GM19351 (cell line): ENCODE results near the gene FOXG1.

Experiments used
- ATAC-seq: cut with Tn5 transposase; IDR thresholded peaks from one replicate; pipeline ENCODE4 v1.9.1; 2021; ENCODE audit warnings: mild to moderate bottlenecking, moderate library complexity; ENCODE audit not compliant: unreplicated experiment

Gene FOXG1

DNA sequence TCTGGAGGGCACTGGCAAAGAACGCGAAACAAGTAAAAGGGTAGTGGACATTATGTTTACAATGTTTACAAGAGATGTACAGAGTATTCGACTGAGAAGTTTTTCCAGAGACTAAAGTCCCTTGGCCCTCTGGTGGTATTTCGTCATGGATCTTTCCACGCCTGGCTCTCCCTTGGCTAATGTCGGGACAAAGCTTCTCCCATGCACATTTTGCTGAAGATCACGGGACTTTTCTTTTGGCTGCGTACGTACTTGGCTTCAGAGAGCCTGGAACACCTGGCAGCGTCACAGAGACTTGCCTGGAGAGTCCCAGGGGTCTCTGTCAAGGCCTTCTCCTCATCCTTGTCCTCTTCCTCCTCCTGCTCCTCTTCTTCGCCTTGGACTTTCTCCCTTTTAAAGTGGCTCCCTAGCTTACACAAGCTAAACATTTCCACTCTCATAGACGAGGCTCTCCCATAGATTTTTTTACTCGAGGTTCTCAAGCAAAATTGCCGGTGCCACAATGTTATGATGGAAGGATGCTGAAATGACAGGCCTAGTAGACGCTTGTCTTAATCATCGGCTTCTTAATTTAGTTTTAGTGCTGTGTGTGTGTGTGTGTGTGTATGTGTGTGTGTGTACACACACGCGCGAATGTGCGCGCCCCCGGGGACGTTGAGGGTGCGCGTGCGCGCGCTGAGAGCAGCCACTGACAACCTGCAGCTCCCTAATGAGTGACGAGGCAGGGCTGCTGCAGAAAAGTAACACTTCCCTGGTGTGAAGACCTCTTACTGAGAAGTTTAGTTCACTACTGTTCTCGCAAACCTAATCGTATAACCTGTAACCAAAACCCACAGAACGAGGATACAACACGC, 4.9 kb upstream of the FOXG1 start:
- no peak for ATAC-seq

DNA sequence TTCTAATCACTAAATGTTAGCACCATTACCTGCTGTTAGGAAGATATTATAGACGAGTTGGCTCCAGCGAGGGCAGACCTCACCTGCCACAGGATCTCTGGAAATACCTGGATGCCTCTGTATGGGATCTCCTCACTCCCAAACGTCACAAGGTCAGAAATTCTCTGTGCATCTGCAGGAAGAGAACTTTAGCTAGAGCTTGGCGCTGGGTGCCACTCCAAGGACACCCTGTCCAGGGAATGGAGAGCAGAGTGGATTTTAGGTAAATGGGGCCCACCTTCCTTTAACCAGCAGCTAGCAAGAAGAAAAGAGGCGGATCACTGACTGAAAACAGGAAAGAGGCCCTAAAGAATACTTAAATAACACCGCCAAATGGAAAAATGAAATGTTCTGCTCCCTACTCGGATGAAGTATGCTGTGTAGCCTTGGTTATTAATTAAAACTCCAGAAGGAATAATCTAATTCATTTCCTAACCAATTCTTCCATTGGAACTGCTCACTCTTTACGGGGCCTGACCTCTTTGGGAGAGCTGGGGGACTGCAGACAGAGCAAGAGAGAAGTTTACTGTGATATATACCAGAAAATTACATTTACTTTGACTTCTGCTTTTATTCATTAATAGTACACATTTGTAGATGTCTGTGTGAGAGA, 4.2 kb upstream of the FOXG1 start:
- ATAC-seq: no peak

DNA sequence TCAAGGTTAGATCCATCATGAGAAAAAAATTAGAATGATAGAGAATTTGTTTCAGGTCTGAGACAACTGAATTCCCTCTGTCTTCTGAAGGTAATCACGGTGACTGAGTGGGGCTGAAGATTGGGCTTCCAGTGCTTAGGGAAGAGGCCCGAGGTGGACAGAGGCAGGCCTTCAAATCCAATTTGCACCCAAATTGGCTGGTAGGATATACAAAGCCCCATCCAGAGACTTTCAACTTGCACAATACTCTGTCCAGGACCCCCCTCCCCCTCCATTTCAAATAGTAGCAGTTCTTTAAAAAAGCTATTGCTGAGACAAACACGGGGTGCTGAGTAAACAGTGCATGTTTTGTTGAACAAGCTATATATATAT, 3.6 kb upstream of the FOXG1 start:
- no peak for ATAC-seq

DNA sequence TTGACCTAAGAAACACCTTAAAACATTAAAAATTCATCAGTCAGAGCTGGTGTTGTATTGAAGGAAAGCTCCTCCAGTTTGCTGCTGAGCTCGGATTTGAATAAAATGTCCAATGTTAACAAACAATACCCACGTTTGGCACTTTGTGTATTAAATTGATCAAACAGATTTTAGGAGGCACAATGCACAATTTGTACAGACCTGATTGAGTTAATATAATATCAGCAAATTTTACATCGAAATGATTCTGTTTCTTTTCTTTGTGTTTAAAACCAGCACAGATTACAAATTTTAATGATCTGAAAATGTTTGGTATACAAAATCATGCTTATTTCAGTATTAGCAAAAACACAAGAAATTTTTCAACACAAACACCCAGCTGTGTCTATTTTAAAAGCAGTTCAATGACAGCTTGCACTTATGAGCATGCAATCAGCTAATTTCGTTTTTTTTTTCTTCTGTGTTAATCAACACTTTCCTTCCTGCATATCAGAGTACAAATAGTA, 2.8 kb upstream of the FOXG1 start:
- no peak for ATAC-seq

DNA sequence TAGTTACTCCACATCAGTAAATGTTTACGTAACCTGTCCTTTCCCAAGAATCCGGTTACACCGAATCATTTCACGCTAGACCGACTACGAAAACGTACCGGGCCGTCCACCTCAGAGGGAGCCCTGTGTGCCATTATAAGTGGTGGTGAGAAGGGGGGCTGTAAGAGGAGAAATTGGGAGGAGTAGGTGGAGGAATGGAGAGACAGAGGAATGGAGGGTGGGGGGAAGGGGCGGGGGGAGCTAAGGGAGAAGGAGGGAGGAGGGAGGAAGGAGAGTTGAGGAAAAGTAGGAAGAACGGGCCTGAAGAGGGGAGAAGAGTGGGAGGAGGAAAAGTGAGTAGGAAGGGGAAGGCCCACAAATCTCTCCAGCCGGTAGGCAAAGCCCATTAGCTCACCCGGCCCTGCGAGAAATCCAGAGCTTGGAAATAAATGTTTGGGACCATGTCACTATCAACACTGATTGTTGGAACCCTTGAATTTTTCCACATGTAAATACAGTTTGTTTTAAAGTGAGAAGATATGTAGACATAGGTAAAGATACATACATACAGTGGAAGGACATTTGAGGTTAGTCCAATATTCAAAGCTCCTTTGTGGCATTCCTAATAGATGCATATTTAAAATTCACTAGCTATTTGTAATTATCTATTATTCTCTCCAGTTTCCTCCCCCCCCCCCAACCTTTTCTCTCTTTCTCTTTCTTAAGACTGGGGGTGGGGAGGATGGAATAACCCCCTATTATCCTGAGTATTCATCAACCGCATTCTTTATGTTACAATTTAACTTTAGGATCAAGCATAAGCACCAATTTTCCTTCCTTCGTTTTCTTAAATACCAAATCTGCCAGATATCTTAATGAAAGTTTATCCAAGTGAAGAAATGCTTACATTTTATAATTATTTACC, 2.1 kb upstream of the FOXG1 start:
- ATAC-seq: no peak

DNA sequence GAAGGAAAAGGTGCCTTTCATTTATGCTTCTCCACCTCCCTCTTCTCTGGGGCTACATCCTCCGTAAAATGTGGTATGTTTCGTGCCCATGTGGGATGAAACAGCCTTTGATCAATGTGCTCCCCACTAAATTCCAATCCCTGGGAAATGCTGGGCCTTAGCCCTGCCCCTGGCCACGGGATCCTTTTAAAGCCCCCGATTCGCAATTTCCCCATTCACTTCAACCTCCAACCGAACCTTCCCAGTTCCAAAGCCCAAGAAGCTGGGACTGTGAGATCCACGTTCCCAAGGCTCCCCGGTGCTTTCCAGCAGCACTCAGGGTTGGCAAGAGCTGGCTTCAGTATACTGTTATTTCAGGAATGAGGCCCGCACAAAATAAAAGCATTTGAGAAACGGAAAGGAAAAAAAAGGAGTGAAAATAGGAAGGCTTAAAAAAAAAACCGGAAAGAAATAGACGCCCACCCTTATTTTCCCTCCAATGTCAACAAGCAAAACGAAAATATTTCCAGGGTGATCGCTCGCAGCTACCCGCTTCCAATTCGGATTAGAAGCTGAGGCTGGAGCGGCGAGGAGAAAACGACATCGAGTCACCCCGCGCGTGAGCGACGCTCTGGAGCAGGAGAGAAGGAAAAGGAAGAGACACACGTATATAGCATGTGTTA, 1.3 kb upstream of the FOXG1 start:
- ATAC-seq: no peak

DNA sequence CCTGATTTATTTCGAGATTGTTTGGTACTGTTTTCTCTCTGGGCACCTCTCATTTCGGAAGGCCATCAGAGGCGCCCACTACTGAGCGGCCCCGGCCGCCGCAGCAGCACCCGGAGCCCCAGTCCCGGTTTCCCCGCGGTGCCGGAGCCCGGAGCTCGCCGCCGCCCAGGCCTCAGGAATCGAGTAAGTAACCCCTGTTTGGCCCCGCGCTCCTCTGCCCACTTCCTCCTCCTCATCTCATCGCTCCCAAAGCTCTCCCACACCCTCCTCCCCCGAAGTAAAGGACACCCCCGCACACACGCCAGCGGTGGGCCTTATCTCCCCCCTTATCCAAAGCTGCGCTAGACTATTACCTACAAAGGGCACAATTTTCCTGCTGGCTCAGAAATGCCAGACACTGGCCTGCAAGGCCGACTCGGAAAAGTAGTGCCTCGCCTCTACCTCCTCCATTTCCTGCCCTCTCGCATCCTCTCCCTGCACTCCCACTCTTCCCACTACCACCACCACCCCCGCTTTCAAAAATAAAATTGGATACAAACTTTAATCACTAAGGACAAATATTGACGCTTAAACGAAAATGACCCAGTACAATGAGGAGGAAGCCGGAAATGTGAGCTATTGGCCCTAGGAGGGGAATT, 637 bp upstream of the FOXG1 start:
- ATAC-seq: no peak

DNA sequence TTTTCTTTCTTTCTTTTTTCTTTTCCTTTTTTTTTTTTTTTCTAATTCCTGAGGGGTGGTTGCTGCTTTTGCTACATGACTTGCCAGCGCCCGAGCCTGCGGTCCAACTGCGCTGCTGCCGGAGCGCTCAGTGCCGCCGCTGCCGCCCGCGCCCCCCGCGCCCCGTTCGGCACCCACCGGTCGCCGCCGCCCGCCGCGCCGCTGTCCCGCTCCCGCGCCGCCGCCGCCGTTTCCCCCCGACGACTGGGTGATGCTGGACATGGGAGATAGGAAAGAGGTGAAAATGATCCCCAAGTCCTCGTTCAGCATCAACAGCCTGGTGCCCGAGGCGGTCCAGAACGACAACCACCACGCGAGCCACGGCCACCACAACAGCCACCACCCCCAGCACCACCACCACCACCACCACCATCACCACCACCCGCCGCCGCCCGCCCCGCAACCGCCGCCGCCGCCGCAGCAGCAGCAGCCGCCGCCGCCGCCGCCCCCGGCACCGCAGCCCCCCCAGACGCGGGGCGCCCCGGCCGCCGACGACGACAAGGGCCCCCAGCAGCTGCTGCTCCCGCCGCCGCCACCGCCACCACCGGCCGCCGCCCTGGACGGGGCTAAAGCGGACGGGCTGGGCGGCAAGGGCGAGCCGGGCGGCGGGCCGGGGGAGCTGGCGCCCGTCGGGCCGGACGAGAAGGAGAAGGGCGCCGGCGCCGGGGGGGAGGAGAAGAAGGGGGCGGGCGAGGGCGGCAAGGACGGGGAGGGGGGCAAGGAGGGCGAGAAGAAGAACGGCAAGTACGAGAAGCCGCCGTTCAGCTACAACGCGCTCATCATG, 654 bp downstream of the FOXG1 start:
- ATAC-seq: no peak

DNA sequence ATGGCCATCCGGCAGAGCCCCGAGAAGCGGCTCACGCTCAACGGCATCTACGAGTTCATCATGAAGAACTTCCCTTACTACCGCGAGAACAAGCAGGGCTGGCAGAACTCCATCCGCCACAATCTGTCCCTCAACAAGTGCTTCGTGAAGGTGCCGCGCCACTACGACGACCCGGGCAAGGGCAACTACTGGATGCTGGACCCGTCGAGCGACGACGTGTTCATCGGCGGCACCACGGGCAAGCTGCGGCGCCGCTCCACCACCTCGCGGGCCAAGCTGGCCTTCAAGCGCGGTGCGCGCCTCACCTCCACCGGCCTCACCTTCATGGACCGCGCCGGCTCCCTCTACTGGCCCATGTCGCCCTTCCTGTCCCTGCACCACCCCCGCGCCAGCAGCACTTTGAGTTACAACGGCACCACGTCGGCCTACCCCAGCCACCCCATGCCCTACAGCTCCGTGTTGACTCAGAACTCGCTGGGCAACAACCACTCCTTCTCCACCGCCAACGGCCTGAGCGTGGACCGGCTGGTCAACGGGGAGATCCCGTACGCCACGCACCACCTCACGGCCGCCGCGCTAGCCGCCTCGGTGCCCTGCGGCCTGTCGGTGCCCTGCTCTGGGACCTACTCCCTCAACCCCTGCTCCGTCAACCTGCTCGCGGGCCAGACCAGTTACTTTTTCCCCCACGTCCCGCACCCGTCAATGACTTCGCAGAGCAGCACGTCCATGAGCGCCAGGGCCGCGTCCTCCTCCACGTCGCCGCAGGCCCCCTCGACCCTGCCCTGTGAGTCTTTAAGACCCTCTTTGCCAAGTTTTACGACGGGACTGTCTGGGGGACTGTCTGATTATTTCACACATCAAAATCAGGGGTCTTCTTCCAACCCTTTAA, 1.5 kb downstream of the FOXG1 start:
- no peak for ATAC-seq

DNA sequence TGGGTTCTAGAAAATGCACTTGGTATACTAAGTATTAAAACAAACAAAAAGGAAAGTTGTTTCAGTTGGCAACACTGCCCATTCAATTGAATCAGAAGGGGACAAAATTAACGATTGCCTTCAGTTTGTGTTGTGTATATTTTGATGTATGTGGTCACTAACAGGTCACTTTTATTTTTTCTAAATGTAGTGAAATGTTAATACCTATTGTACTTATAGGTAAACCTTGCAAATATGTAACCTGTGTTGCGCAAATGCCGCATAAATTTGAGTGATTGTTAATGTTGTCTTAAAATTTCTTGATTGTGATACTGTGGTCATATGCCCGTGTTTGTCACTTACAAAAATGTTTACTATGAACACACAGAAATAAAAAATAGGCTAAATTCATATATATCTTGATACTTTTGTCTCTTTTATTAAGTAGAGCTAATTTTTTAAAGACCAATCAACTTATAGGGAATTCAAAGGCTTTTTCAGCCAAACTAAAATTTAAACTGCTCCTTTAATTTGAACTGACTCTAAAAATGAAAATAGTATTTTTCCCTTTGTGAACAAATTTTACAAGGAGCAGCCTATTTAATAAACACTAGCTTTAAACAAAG, 2.8 kb downstream of the FOXG1 start:
- ATAC-seq: no peak

DNA sequence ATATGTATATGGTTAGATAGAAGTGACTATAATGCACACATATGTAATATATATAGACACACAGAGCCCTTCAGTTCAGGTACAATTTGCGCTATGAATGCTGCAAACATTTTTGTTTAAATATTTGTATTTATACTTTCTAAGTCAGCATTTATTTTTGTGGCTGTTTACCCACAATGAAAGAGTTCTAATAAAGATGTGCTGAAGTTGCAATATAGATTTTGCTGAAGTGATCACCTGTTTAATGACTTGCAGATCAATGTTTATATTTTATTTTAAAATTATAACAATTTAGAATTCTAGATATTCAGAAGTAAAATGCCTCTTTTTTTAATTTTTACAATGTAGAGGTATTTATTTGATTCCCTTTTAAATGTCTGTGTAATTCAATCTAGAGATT, 3.5 kb downstream of the FOXG1 start:
- ATAC-seq: no peak

DNA sequence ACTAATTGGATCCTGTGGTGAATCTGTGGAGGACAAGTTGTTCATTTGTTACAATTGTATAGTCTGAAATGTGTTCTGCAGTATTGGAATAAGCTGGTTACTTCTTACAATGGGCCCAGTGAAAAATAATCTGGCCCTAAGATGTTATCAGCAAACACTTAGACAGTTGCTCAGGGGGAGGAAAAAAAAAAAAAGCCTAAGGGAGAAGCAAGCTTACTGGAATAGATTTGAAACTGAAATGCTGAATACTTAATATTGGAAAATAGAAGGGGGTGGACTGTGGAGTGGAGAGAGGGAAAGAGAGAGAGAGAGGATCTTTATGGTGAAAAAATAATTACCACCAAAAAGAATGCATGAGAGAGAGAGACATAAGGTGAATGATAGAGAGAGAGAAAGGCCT, 4.0 kb downstream of the FOXG1 start:
- no peak for ATAC-seq

DNA sequence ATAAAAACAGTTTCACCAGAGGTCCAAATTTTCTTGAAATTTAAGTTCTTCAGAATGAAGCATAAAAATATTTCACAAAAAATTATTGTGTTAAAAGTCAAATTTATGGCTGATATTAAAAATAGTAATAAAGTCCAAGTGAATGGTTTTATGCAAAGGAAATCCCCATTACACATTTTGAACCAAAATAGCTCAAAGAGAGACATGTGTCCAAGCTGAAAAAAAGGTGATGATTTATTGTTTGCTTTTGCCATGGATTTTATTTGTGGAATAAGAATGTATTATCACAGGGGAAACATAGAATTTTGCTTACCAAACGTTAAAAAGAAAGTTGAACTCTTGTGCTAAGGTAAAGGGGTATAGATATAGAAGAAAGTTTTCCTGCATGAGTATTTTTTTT, 4.6 kb downstream of the FOXG1 start:
- no peak for ATAC-seq

DNA sequence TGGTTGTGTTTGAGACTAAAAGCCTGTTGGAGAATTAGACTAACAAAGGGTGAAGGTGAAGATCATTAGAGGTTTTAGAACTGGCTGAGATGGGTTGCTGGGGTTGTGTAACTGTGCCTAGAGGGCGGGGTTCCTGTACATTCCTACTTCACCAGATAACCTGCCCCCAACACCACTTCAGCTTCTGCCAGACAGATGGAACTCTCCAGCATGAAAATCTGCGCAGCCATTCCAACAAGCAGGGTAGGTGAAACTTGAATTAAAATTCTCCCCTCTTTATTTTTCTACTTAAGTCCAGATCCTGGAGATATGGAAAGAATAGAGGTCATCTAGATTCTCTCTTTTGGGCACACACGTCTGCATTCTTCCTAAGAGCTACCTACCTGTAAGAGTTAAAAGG, 6.0 kb downstream of the FOXG1 start:
- no peak for ATAC-seq

DNA sequence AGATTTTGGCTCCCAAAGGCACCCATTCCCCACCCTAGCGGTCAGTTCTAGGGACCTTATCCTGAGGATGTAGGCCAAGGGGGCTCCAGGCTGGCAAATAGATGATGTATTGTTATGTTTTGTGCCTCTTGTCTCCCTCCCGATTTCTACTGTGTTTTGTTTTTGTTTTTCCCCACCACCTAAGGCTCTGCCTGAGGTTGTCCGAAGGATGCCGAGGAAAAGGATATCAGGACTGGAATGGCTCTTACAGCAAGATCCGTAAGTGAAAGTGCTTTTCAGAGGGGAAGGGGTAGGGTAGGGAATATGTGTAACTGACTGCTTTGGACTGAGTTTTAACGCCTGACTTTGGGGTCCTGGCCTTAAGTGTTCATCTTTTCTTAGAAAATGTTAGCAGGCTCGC, 6.6 kb downstream of the FOXG1 start:
- no peak for ATAC-seq

DNA sequence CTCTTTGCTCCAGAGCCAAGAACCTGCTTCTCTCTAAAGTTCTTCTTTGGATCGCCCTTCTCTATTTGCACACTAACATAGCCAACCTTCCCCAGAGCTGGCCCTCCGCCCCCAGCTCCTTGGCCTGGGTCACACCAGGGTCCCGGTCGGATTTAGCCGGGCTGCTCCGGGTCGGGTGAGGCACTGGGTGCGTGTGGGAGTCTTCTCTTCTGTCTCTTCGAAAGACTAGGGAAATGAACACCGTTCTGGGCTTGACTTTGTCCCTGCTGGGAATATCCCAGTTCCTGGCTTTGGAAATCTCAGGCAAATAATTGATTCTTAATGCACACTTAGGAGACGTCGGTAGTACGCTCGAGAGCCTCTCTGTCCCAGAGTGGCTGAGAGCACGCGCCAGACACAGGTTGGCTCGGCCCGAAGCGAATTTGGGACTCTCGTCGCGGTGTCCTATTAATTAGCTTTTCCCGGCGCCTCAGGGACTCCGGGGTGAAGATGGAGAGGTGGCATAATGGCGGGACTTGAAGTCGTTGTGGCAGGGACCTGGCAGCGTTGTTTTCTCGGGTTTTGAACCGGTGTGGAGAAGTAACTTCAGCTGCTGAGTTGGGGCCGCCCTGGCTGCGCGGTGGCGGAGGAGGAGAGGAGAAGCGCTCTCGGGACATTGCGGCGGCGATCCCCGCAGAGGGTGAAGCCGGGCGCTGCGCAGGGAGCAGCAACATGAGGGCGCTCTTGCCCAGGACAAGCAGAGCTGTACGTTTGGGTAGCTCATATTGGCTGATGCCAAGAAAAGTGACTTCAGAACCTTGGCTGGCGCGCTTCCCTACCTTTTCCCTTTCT, 7.5 kb downstream of the FOXG1 start:
- no peak for ATAC-seq
